DMS 273 treated with DMSO at 0.1 percent for 48 hours (cell line): Measurements from ENCODE around the gene CIAO3.
"Not testable (repeated sequence)": the region's sequence is repeated elsewhere in the genome, so short reads cannot be mapped to it uniquely, and the experiment has no call there.

Experiments used
- DNase-seq: peaks from one replicate; lab custom pipeline; 2025; lab: John Stamatoyannopoulos, UW

CIAO3 gene

DNA sequence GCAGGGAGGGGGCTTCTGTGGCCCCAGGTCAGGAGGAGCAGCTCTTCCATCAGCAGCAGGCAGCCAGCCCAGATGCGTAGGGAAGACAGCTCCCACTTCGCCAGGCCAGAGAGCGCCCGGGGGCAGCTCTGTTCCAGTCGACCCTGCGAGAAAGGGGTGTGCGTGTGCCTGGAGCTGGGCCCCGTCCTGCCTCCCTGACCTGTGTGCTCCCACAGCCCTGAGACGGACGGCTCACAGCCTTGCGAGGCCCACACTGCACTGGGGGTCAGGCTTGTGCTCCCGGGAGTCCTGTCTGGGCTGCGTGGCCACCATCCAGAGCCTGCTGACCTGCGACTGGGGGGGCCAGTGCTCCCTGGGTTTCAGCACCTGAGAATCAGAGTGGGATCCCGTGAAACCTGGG lies 19.3 kb upstream of the CIAO3 start:
- DNase-seq: no peak

DNA sequence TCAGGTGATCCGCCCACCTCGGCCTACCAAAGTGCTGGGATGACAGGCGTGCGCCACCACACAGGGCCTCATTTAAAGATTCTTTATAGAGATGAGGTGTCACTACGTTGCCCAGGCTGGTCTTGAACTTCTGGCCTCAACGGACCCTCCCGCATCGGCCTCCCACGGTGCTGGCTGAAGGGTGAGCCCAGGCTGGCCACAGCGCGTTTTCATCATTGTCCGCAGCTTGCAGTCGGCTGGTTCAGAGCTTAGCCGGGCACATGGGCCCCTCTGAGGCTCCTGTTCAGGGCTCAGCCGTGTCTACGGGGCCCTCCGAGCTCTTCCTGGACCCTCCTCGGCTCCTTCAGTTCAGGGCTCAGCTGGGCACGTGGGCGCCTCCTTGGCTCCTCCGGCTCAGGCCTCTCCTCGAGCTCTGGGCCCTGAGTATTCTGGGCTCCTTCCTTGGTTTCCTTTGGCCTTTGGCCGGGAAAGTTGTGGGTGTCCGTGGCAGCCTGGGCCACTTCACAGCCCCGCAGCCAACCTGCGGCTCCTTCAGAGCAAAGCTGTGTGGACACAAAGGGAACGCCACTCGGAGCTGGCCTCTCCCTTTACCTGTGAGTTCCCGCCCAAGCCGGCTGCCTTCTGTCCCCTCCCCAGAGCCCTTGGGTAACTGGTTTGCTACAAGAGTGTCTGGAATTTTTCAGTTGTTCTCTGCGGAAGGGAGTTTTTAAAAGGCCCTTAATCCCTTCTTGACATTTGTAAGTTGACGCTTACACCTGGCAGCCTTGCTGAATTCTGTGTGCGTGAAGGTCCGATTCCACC lies 18.5 kb upstream of the CIAO3 start:
- no peak for DNase-seq

- DNase-seq: no peak
These were observed 15.6 kb upstream of the CIAO3 start for GRCh38 chr16:756428-756827.

DNA sequence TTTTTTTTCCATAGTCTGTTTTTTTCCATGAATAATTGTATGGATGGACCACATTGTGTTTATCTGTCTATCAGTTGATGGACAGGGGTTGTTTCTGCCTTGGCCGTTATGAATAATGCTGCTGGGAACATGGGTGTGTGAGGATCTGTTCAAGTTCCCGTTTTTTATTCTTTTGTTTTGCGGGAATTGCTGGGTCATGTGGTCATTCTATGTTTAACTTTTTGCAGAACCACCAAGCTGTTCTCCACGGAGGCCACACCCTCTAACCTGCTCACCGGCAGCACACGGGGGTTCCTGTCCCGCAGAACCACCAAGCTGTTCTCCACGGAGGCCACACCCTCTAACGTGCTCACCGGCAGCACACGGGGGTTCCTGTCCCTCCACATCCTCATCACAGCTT lies 13.9 kb upstream of the CIAO3 start:
- DNase-seq: no peak

- DNase-seq: not testable (repeated sequence)
These were observed 13.4 kb upstream of the CIAO3 start for GRCh38 chr16:754121-754607.

DNA sequence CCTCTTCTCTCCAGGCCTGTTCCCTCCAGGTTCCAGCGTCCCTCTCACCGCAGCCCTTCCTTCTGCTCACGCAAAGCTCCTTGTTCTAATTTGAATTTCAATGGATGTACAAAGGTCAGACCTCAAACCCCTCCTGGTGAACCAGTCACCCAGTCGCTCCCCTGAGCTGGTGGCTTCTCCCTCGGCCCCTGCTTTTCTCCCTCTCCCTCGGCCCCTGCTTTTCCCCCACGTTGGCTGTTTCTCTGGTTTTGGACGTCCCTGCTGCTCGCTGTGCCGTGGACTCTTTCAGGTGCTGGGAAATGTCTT lies 11.2 kb upstream of the CIAO3 start:
- no peak for DNase-seq

DNA sequence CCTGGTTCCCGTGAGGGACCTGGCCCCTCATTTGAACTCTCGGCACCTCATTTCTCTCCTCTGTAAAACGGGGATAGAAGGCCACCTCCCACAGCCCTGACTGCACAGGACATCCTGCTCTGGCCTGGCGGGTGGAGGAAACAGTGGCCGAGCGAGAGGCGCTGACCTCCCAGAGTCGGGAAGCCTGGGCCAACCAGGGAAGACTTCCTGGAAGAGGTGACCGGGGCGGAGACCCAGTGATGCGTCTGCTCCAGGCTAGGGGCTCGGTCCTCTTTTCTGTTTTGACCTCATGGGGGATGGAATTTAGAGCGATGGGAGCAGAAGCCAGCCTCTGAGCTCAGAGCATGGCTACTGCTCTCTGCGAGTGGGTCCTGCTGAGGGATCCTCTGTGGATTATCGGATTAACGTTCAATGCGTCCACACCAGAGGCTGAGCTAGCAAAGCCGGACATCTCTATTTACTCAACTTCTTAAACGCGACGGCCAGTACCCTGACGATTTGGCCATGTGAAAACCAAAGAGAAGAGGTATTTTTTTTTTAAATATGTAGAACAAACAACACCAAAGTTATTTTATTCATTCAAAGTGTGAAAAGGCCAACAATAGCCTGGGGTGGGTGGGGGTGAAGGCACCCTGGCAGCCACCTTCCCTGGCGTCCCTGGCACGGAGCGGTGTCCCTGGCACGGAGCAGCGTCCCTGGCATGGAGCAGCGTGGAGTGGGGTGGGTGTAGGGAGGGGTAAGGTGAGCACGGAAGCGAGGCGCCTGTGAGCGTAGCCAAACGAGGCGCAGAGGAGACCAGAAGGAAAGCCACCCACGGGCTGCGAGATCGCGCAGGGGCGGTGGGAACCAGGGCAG lies 10.6 kb upstream of the CIAO3 start:
- DNase-seq: no peak

DNA sequence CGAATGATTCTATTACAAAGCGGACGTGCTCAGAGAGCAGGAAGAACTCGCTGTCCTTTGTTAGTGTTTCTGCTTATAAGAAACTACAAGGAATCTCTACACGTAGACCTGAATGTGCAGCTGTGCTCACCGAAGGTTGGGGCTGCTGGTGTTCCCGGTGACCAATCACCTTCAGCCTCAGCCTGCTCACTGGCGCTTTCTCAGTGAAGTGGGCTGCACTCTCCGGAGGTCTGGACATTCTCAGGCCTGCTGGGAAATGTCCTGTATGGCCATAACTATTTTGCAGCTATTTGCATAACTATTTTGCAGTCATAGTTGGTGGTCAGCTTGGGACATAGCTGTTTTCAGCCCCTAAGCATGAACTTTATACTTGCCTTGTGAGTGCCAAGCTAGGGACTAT lies 9.7 kb upstream of the CIAO3 start:
- no peak for DNase-seq

DNA sequence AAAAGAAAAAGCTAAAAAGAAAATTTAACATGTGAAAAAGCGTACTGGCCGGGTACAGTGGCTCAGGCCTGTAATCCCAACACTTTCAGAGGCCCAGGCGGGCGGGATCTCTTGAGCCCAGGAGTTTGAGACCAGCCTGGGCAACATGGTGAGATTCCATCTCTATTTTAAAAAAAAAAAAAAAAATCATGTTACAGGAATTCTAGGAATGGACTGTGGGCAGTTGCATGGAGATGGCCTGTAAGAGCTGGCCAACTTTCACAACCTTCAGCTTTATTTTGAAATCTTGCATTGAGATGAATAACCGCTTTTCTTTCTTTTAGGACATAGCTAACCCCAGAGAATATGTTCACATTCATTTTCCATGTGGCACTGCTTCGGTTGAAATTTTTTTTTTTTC lies 8.2 kb upstream of the CIAO3 start:
- DNase-seq: no peak

DNA sequence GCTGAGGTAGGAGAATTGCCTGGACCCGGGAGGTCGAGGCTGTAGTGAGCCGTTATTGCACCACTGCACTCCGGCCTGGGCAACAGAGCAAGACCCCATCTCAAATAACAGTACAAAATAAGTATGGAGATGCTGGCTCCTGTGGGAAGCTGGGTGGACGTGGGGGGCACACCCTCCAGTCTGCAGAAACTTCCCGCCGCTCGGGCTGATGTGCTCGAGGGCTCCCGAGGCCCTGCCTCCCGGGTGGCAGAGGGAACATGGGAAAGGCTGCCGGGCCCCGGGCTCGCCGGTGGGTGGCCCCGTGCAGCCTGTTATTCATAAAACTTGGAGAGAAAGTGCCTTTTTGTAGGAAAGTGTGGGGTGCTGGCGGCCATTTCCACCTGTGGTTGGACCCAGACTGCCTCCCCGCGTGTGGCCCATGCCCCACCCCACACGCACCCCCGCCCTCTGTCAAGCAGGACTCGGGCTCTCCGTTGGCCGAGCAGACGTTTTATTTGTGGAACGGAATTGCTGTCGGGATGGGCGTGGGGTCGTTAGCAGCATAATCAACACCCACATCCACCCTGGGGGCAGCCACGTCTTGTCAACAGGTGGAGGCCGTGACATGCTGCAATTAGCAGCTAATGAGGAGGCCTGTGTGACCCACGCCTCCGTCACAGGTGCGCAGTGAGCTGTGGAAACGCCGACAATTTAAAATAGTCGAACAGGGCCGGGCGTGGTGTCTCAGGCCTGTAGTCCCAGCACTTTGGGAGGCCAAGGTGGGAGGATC lies 7.4 kb upstream of the CIAO3 start:
- no peak for DNase-seq

GRCh38 chr16:746637-747036 lies 5.8 kb upstream of the CIAO3 start:
- DNase-seq: no peak

- DNase-seq: no peak
These were observed 4.9 kb upstream of the CIAO3 start for GRCh38 chr16:745739-746138.

DNA sequence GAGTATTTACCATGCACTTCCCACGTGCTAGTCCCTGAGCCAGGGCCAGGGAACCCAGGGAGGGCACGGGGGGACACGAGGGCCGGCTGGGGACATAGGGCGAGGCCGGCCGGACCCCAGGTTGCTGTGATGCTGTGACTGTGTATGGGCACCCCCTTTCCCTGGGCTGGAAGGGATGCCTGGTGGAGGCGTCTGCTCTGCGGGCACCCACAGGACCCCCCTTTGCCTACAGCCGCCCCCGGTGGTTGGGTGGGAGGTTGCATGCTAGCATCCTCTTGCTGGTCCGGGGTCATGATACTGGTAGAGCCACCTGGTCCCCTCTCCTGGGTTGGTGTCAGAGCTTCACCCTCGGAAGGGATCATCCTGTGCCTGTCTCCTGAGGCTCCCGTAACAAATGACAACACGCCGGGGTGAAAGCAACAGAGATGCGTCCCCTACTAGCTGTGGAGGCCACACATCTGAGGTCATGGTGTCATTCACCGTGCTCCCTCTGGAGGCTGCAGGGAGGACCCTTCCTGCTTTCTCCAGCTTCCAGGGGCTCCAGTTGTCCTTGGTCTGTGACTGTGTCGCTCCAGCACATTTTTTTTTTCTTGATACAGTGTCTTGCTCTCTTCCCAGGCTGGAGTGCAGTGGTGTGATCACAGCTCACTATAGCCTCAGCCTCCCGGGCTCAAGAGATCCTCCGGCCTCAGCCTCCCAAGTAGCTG lies 3.1 kb upstream of the CIAO3 start:
- DNase-seq: no peak

DNA sequence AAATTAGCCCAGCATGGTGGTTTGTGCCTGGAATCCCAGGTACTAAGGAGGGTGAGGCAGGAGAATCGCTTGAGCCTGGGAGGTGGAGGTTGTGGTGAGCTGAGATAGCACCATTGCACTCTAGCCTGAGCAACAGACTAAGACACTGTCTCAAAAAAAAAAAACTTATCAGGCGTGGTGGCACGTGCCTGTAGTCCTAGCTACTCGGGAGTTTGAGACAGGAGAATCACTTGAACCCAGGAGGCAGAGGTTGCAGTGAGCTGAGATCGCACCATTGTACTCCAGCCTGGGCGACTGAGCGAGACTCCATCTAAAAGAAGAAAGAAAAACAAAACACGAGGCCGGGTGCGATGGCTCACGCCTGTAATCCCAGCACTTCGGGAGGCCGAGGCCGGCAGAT lies 2.1 kb upstream of the CIAO3 start:
- not testable (repeated sequence) for DNase-seq

DNA sequence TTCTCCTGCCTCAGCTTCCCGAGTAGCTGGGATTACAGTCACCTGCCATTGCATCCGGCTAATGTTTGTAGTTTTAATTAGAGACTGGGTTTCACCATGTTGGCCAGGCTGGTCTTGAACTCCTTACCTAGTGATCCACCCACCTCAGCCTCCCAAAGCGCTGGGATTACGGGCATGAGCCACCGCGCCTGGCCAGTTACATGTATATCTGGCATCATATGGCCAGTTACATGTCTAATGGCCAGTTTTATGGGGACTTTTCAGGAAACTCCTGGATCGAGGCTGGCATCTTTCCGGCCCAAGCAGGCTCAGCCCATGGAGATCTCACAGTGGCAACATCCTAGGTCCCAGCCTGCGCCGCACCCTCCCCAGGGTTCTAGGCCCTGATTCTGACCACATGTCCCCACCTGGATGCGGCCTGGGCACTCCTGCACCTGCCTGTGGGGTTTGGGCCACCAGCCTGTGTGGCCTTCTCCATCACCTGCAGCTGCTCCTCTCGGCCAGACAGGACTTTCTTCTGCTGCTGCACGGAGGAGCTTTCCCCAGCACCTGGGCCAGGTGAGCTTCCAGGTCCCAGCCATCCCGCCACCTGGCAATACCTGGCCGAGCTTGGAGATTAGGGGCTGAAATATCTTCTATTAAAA lies 1.3 kb upstream of the CIAO3 start:
- DNase-seq: no peak

DNA sequence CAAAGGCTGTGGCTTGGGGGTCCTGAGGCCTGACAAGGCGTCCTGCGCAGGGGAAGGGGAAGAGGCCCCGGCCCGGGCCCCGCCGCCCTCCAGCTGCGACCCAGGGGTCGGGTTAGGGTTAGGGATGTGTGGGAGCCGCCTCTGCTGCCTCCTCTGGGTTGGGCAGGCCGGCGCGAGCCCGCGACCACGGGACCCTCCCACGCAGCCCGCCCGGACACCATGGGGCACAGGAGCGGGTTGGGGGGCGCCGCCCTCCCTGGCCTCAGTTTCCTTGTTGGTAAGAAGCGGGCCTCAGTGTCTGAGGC lies 386 bp downstream of the CIAO3 start:
- DNase-seq: no peak

- no peak for DNase-seq
These were observed 988 bp downstream of the CIAO3 start for GRCh38 chr16:739560-740458.

DNA sequence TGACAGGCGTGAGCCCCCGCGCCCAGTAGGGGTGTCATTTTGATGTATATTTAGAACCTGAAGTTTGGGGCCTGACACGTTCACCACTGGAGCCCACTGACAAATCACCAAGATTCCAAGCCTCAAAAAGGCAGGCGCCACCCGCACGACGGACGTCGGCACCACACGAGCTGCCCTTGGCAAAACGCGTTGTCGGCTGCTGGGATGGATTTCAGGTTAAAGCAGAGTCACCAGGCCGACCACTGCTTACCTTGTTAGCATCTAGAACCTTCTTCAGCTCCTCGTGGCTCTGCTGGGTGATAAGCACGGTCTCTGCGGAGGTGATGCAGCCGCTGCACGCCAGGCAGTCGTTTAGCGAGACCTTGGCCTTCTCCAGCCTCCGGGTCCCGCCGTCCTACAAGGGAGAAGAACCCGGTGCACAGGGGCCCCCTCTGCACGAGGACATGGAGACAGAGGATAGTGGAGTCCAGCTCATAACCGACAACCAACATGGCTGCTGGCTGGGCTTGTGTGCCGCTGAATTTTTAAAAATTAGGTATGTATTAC lies 3.8 kb downstream of the CIAO3 start:
- no peak for DNase-seq

- no peak for DNase-seq
These were observed 4.8 kb downstream of the CIAO3 start for GRCh38 chr16:735982-736453.
